Spleen (tissue), 11 donors: ENCODE data around the gene AGBL3. TPM values are rescaled to one million over a fixed set of nuclear protein-coding genes. Genes with fewer than 3 reads are reported as not detected.

ENCODE experiments used
- DNase-seq: peaks from one replicate; pipeline ENCODE4 v3.0.0-alpha.2; 2020
- H3K27ac ChIP-seq, 8 donors: fragments of 200-600 bp; sonication (generic) in 7 of 8; 1 replicate in 4 of 8; 2 replicates in 4 of 8; pipeline versions ENCODE4 v1.5.0 to v1.8.0; 2016 to 2021; ENCODE audit warnings: inconsistent platforms in 4 of 8, mild to moderate bottlenecking in 4 of 8, moderate library complexity in 1 of 8
- H3K27me3 ChIP-seq, 7 donors: fragments of 200-600 bp; sonication (generic) in 6 of 7; replicated peaks in 1 of 7; 1 replicate in 4 of 7; 2 replicates in 3 of 7; pipeline versions ENCODE4 v1.5.0 to v1.8.0; 2016 to 2021; ENCODE audit warnings: inconsistent platforms in 3 of 7, mild to moderate bottlenecking in 1 of 7
- H3K36me3 ChIP-seq, 6 donors: fragments of 200-600 bp; sonication (generic) in 5 of 6; 1 replicate in 4 of 6; 2 replicates in 2 of 6; pipeline versions ENCODE4 v1.5.0 to v1.8.0; 2016 to 2021; ENCODE audit warnings: inconsistent platforms in 2 of 6
- H3K4me1 ChIP-seq, 6 donors: fragments of 200-600 bp; sonication (generic) in 5 of 6; 1 replicate in 3 of 6; 2 replicates in 3 of 6; pipeline versions ENCODE4 v1.5.0 to v1.8.0; 2016 to 2021; ENCODE audit warnings: inconsistent platforms in 3 of 6
- H3K4me3 ChIP-seq, 8 donors: fragments of 200-600 bp; sonication (generic) in 7 of 8; 1 replicate in 4 of 8; 2 replicates in 4 of 8; pipeline versions ENCODE4 v1.5.0 to v1.8.0; 2016 to 2021; ENCODE audit warnings: inconsistent platforms in 4 of 8, mild to moderate bottlenecking in 4 of 8, moderate library complexity in 2 of 8
- H3K9me3 ChIP-seq, 8 donors: fragments of 200-600 bp; sonication (generic) in 7 of 8; 1 replicate in 4 of 8; 2 replicates in 4 of 8; pipeline versions ENCODE4 v1.5.0 to v1.8.0; 2016 to 2021; ENCODE audit warnings: inconsistent platforms in 4 of 8
- POLR2A ChIP-seq, 3 donors: fragments of 450-650 bp; IDR thresholded peaks; one replicate each; pipeline ENCODE4 v1.5.1; 2017; ENCODE audit warnings: antibody characterized with exemption in 3 of 3, mild to moderate bottlenecking in 1 of 3
- POLR2AphosphoS5 ChIP-seq, 3 donors: sonication (generic); formaldehyde crosslinking; IDR thresholded peaks; one replicate each; pipeline ENCODE4 v1.5.1; 2017; ENCODE audit warnings: antibody characterized with exemption in 3 of 3
- WGBS, 5 donors: extraction: QIAGEN DNeasy Blood & Tissue Kit in 3 of 5; methylation state at CpG; one replicate each; pipeline versions ENCODE4 v1.1.5 to v1.1.7; 2013 to 2018; 5-methylcytosine and 5-hydroxymethylcytosine counted together
- intact Hi-C: fragments of 100-400 bp; cut with DNase I; formaldehyde crosslinking; loops from one replicate; pipeline ENCODE4 v1.15.0; 2023; ENCODE audit warnings: low total_unique reads
- polyA plus RNA-seq, 3 donors: library from polyadenylated mRNA; stranded (reverse); fragments of 200-250 nt; gene quantifications; one replicate each; pipeline ENCODE4 v1.2.1, GENCODE V29; 2013
- total RNA-seq, 7 donors: library from RNA; depleted of rRNA in 3 of 7; stranded (reverse); fragments of >200 nt in 3 of 7; fragmentation: NEBNext Ultra II Directional in 4 of 7; extraction: Animal tissue kit (Norgen Biotek cat#: 25700) in 4 of 7; gene quantifications; one replicate each; pipeline versions ENCODE4 v1.1.0 to v1.2.1, GENCODE V29; 2016 to 2021
- TF ChIP-seq, protein P1 (sequence below), 11 experiments: fragments of 200-600 bp in 7 of 11; fragments of 450-650 bp in 4 of 11; sonication (generic) in 4 of 11; IDR thresholded peaks in 8 of 11; conservative IDR thresholded peaks in 3 of 11; 1 replicate in 7 of 11; 2 replicates in 4 of 11; pipeline versions ENCODE4 v1.4.0 to v1.8.0; 2016 to 2021; ENCODE audit warnings: antibody characterized with exemption in 11 of 11, inconsistent platforms in 4 of 11, mild to moderate bottlenecking in 1 of 11
- donor health status: healthy with polysubstance abuse.
- donor health status: DM: no; HTN: no; CAD: no; lungs with moderate emphysema.
- donor health status: DM: no; HTN: no; CAD: no.
- donor health status: Bipolar disorder and iron deficiency.
- donor health status: healthy.
- donor health status: DM: no; HTN: no; CAD: no.
- donor health status: DM: yes; HTN: yes; CAD: no.

Gene AGBL3
- total and polyA plus RNA-seq, 10 donors, result 1.2 to 12.9 (median 4.9) TPM

GRCh38 chr7:134939136-134939535, 47.2 kb upstream of the AGBL3 start:
- 72 to 90% (median 86%) methylated on average over 4 of the region's 4 CpGs for WGBS, 5 donors
- no peaks in the 10 kb centered on the region for H3K36me3 ChIP-seq
- no peak overlapping the region for H3K4me3 ChIP-seq
- no peaks in the 10 kb centered on the region for H3K9me3 ChIP-seq
- no peak for DNase-seq
- TF ChIP-seq POLR2A (IDR thresholded peaks at IDR 0.05) (no peak), POLR2AphosphoS5 (IDR thresholded peaks at IDR 0.05) (no peak)
- TF ChIP-seq, protein P1, sequence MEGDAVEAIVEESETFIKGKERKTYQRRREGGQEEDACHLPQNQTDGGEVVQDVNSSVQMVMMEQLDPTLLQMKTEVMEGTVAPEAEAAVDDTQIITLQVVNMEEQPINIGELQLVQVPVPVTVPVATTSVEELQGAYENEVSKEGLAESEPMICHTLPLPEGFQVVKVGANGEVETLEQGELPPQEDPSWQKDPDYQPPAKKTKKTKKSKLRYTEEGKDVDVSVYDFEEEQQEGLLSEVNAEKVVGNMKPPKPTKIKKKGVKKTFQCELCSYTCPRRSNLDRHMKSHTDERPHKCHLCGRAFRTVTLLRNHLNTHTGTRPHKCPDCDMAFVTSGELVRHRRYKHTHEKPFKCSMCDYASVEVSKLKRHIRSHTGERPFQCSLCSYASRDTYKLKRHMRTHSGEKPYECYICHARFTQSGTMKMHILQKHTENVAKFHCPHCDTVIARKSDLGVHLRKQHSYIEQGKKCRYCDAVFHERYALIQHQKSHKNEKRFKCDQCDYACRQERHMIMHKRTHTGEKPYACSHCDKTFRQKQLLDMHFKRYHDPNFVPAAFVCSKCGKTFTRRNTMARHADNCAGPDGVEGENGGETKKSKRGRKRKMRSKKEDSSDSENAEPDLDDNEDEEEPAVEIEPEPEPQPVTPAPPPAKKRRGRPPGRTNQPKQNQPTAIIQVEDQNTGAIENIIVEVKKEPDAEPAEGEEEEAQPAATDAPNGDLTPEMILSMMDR (IDR thresholded peaks at IDR 0.05 in 8 of 11, conservative IDR thresholded peaks at IDR 0.05 in 3 of 11), result no peak
- H3K27ac ChIP-seq, result no peak overlapping the region
- no peaks in the 10 kb centered on the region for H3K27me3 ChIP-seq
- H3K4me1 ChIP-seq, result peaks cover 0 to 5% (median 0%) of the 10 kb centered on the region in 6 donors
- intact Hi-C loops, result no loop called here

DNA sequence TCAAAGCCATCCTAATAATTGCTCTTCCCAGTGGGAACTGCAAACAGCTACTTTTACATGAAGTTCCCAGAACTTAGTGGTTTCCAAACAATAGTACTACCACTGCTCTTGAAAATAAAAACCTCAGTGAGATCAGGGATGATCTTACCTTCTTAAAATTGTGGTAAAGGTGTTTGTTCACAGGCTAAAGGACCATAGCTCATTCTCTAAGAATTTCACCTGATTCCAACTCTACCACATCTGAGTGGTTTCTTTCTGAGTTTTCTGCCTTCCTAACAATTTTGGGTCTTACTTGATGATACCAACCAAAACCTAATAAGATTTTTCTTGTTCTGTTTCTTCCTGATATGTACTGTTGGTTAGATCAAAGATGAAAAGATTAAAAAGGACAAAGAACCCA, 45.6 kb upstream of the AGBL3 start:
- Histone ChIP-seq H3K36me3 (no peaks in the 10 kb centered on the region), H3K4me1 (peaks cover 0 to 3% (median 0%) of the 10 kb centered on the region in 6 donors), H3K27me3 (no peaks in the 10 kb centered on the region), H3K27ac (no peak overlapping the region), H3K4me3 (no peak overlapping the region), H3K9me3 (no peaks in the 10 kb centered on the region)
- no peak for DNase-seq
- intact Hi-C loops, result loop anchor here (5.0 to 10.0 kb wide), 2 partner anchors 253 to 306 kb away; no protein-coding TSS in a partner anchor
- TF ChIP-seq, protein P1 (IDR thresholded peaks at IDR 0.05 in 8 of 11, conservative IDR thresholded peaks at IDR 0.05 in 3 of 11), result no peak

DNA sequence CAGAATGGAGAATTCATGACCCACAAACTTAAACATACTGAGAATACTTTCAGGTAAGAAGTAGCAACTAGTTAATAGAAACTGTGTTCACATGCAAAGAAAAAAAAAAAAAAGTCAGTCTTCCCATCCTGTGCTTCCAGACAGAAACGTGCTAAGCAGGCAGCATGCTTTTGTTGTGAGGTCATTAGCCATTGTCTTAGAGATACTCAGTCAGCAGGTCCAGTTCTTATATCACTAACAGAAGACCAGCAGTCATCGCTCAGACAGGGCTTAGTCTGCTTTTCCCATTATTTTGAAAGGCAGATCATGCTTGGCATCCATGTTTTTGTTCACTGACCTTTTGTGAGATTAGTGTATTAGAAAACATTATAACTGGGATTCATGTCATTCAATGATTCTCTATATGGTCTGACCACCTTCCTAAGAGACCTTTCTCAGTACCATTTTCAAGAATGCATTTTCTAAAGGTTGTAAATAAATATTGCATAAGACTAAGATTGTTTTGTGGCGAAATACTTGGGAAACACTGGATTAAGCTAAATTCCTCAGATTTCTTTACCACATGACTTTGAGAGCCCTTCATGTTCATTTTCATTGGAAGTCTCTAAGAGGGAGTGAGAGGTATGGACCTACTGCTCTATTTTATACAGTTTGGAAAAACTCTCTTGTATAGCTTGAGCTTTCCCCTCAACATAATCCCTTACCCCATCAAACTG, 45.0 kb upstream of the AGBL3 start:
- no peaks in the 10 kb centered on the region for H3K36me3 ChIP-seq
- H3K4me1 ChIP-seq, result peaks cover 0 to 3% (median 0%) of the 10 kb centered on the region in 6 donors
- H3K4me3 ChIP-seq, result no peak overlapping the region
- intact Hi-C loops, result loop anchor here (5.0 to 10.0 kb wide), 2 partner anchors 254 to 307 kb away; no protein-coding TSS in a partner anchor
- no peak overlapping the region for H3K27ac ChIP-seq
- WGBS, 5 donors, result 70 to 82% (median 75%) methylated on average over 3 of the region's 3 CpGs
- no peaks in the 10 kb centered on the region for H3K9me3 ChIP-seq
- TF ChIP-seq, protein P1 (IDR thresholded peaks at IDR 0.05 in 8 of 11, conservative IDR thresholded peaks at IDR 0.05 in 3 of 11), result no peak
- no peak for TF ChIP-seq POLR2AphosphoS5 (IDR thresholded peaks at IDR 0.05)
- TF ChIP-seq POLR2A (IDR thresholded peaks at IDR 0.05), result no peak
- no peaks in the 10 kb centered on the region for H3K27me3 ChIP-seq
- no peak for DNase-seq

DNA sequence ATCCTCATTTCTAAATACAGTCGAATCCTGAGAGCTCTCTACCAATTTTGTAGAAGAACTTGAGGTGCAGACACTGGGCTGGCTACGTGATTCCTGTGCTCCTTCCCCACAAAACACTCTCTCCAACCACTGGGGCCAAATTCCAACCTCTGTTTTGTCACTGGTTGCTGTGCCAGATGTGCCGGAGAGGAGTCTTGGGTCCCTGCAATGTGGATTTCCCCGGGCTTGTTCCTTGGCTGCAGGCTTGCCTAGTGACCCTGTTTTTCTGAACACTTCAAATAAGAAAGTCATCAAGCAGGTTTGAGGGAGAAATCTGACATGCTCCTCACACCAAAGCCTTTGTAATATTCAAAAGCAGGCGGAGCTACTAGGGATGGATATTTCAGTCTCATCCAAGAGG, 44.4 kb upstream of the AGBL3 start:
- H3K9me3 ChIP-seq, result no peaks in the 10 kb centered on the region
- no peak overlapping the region for H3K4me3 ChIP-seq
- intact Hi-C loops, result loop anchor here (5.0 to 10.0 kb wide), 2 partner anchors 255 to 307 kb away; no protein-coding TSS in a partner anchor
- peaks cover 0 to 3% (median 0%) of the 10 kb centered on the region in 6 donors for H3K4me1 ChIP-seq
- WGBS, 5 donors, result 84 to 91% (median 84%) methylated on average over 5 of the region's 5 CpGs
- H3K36me3 ChIP-seq, result peaks cover 0 to 5% (median 0%) of the 10 kb centered on the region in 6 donors
- TF ChIP-seq POLR2A (IDR thresholded peaks at IDR 0.05) (no peak), POLR2AphosphoS5 (IDR thresholded peaks at IDR 0.05) (no peak)
- TF ChIP-seq, protein P1 (IDR thresholded peaks at IDR 0.05 in 8 of 11, conservative IDR thresholded peaks at IDR 0.05 in 3 of 11), result no peak
- no peak for DNase-seq
- H3K27me3 ChIP-seq, result no peaks in the 10 kb centered on the region
- no peak overlapping the region for H3K27ac ChIP-seq
